Hematopoietic multipotent progenitor cell treated with erythropoietin and hydrocortisone succinate and interleukin-3 and kit ligand, for 15 days (in vitro differentiated cells): ENCODE data around the gene PRKG1.
"Not testable (repeated sequence)": the region's sequence is repeated elsewhere in the genome, so short reads cannot be mapped to it uniquely, and the experiment has no call there.

ENCODE experiments used
- DNase-seq: peaks from one replicate; pipeline ENCODE4 v3.0.0-alpha.2; 2015; ENCODE audit warnings: low spot score

The PRKG1 gene

GRCh38 chr10:52216852-52217251 is 1142.6 kb downstream of the PRKG1 start:
- no peak for DNase-seq

GRCh38 chr10:52217531-52217930 is 1143.2 kb downstream of the PRKG1 start:
- no peak for DNase-seq

DNA sequence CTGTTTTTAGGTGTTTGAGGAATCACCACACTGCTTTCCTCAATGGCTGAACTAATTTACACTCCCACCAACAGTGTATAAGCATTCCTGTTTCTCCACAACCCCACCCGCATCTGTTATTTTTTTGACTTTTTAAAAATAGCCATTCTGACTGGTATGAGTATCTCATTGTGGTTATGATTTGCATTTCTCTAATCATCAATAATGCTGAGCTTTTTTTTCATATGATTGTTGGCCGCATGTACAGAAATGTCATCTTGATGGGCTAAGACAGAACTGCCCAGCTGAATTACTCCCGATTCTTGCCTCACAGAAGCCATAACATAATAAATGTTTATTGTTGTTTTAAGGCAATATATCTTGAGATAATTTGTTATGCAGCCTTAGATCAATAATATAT is 1146.7 kb downstream of the PRKG1 start:
- no peak for DNase-seq

- DNase-seq, result no peak
These were observed 1147.6 kb downstream of the PRKG1 start for GRCh38 chr10:52221923-52222322.

GRCh38 chr10:52226197-52226847 is 1152.0 kb downstream of the PRKG1 start:
- DNase-seq, result no peak

- no peak for DNase-seq
These were observed 1154.3 kb downstream of the PRKG1 start for GRCh38 chr10:52228556-52228955.

DNA sequence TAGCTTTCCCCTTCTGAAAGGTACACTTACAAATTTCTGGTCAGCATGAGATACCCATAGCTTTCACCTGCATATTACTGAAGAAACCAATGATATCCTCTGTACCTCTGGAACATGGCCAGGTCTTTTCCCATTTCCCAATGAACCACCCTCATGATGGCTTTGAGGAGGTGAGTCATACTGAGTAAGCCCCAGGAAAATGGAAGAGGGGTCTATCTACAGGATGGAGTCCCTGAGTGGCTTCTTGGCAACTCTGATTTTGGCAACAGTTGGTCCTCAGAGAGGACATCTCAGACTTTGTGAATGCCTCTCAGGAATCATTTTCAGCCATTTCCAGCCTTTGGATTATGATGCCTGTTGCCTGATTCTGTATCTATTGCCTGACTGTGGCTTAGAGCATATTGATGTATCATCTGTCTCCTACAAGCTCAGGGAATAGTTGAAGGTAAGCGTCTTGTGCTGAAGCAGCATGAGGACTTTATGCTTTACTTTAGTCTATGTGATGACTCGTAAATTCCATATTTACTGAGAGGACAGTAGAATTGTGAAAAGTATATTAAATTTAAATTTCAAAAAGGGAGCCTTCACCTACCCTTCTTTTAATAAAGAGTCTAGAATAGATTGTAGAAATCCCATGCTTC is 1155.1 kb downstream of the PRKG1 start:
- no peak for DNase-seq

DNA sequence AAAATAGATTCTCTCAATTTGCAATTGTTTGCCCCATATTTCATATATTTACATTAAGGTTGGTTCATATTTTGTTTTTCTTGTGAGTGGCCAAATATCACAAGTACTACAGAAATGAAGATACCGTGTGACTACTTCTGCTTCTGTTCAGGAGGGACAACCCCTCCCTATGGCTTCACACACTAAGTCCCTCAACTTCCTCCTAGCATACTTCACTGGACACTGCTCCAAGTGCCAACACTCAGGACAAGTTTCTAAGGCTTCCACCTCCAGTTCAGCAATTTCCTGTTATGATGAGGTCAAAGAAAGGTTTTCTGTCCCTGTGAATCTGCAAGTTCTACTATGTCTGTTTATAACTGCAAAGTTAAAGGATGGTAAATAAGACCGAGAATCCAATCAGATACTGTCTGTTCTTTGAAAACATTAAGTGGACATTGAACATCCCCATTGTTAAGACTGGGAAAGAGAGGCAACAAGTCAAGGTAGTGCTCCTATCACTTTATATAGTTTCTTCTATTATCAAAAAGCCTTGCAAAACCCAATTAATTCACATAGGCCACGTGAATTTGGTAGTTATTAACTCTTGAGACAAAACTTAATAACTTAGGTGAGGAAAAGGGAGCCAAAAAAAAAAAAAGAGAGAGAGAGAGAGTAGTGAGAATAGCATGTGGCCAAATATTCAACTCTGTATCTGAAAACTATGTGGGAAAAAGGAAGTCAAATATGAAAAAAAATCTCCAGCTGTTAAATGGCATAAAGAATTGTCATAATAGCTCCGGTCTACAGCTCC is 1158.5 kb downstream of the PRKG1 start:
- DNase-seq, result no peak

GRCh38 chr10:52233351-52233991 is 1159.2 kb downstream of the PRKG1 start:
- not testable (repeated sequence) for DNase-seq

DNA sequence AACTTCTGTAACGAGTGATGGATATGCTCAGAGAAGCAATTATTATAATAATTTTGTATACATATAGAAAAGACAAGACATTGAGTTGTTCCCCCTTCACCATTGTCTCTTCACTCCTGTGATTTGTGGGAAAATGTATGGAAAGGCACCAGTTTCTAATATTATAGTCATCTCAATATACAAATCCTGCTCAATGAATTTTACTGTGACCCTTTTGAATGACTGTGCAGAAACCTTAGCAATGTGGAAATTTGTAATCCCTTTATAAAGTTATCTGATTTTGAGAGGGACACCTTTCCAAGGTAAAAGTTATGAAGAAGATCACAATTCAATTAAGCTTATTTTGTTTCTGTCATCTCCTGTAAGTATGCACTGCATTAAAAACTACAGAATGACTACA is 1165.5 kb downstream of the PRKG1 start:
- DNase-seq, result no peak

GRCh38 chr10:52245547-52245946 is 1171.3 kb downstream of the PRKG1 start:
- no peak for DNase-seq

- not testable (repeated sequence) for DNase-seq
These were observed 1173.6 kb downstream of the PRKG1 start for GRCh38 chr10:52247929-52248328.

GRCh38 chr10:52248697-52249306 is 1174.5 kb downstream of the PRKG1 start:
- no peak for DNase-seq

DNA sequence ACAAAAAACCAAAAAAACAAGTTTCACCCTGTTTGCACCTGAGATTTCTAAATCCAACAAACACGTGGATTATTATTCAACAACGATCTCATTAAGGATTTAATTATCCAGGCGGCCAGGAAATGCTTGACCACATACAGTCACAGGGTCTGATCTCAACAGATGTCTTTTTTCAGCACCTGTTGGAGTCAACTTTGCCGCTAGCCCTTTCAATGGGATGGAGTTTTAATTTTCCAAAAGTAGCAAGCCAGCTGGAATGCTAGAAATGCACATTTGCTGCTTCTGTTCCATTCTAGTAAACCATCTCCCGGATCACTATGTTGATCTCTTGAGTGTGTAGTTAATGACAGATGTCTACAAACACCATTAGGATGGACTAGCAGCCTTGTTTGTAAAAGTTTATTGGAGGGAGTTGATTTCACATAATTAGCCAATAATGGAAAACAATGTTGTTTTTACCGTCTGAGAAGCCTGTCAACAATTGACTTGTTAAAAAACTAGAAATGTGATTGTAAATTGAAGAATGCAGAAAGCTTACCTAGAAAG is 1175.6 kb downstream of the PRKG1 start:
- DNase-seq, result no peak

DNA sequence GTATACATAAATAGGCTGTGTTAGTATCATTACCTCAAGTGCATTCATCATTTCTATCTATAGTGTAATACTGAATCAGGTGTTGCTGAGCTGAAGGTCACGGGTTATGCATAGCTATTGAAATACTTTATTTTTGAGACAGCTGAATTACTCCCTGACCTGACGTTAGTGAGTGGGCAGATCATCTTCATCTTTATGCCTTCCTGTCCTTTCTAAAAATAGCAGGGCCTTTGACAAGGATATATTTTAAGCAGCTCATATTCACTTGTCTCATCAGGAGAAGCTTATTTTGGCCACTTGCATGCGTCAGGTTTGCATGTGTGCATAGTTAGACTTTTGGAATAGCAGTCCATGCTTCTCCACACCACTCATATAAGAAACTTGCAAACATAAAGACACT is 1176.2 kb downstream of the PRKG1 start:
- DNase-seq, result no peak

DNA sequence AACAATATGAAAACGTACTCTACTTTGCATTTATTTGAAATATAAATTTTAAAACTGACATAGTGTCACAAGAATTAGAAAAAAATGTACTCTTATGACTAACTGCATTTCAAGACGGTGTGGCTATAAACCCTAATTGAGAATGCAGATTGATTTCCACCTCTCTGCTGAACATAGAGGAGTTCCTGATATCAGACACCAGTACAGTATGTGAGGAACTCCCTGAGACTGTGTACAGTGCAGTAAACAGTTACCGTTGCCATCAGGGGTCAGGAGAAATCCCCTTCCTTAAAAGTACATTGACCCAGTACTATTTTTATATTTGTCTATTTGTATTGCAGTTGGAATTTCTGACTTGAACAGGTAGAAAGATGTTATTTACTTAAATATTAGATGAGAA is 1178.0 kb downstream of the PRKG1 start:
- DNase-seq, result no peak

GRCh38 chr10:52256832-52257691 is 1182.8 kb downstream of the PRKG1 start:
- no peak for DNase-seq

DNA sequence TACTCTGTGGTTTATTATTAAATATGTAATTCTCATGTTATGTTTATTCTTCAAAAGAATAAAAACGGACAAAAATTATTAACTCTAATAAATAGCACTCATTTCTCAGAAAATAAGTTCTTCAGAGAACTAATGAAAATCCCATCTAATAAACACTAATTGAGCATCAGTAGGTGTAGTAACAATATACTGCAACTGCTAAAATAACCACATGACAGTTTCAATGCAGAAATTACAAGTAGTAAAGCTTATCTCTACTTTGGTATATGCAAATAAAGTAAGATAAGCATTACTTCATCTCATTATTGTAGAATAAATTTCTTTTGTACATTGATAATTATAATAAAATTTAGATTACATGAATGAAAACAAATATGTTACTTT is 1183.4 kb downstream of the PRKG1 start:
- DNase-seq, result no peak

DNA sequence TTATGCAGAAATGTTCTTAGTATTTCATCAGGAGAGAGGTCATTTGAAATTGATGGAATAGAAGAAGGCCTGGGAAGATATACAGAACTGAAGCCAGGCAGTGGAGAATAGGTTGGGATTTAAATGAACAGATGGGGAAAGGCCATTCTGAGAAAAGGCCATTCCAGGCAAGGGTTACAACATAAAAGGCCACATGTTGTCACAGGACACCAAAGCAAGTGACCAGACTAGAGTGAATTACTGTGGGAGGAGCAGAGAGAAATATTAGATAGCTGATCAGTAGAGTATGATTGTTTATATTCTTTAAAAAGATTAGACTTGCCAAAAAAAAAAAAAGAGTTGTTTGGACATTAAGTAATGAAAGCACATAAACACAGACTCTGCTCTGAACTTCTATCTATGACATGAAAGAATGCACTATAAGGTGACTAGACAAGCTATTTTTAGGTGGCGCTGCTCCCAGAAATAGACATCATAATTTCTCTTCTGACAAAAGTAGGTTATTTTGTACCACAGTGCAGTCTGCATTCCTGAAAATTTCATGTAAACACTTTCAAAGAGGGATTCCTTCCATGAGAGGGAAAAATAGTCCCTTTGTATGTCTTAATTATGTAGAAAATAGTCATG is 1184.6 kb downstream of the PRKG1 start:
- no peak for DNase-seq

GRCh38 chr10:52259426-52259812 is 1185.1 kb downstream of the PRKG1 start:
- DNase-seq, result no peak

GRCh38 chr10:52261362-52261761 is 1187.1 kb downstream of the PRKG1 start:
- DNase-seq, result no peak
